ENCODE results near the gene SGCD.

Gene SGCD

DNA sequence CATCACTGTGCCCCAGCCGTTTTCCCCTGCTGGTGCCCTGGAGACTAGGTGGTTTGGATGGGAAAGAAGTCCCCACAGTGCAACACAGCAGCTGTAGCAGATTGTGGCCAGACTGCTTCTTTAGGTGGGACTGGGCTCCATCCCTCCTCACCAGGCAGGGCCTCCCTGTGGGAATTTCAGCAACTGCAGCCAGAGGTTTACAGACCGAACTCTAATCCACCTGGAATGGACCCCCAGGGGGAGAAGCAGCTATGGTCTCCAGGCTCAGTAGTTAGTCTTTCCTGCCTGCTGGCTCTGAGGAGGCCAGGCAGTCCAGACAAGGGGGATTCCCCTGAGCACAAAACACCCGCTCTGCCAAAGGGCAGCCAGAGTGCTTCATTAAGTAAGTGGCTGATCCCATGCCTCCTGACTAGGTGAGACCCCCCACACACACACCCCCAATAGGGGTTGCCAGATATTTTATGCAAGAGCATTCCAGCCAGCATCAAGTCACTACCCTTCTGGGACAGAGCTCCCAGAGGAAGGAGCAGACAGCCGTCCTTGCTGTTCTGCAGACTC lies 188.9 kb downstream of the SGCD start:
- H3K4me3 ChIP-seq (ENCODE audit: low read length, poor library complexity, severe bottlenecking), result no peak overlapping the region
- H3K36me3 ChIP-seq (ENCODE audit: insufficient read depth, low read length), result no peaks in the 10 kb centered on the region
- H3K79me2 ChIP-seq (ENCODE audit: insufficient read depth, low read length), result no peaks in the 10 kb centered on the region
- H3K4me1 ChIP-seq (ENCODE audit: insufficient read depth, low read length, poor library complexity, severe bottlenecking), result no peaks in the 10 kb centered on the region
- H3K9me3 ChIP-seq (ENCODE audit: insufficient read depth, low read depth, low read length), result no peaks in the 10 kb centered on the region
- TF ChIP-seq EZH2phosphoT487 (IDR thresholded peaks at IDR 0.05; ENCODE audit: borderline replicate concordance), result no peak
- no peak overlapping the region for H2AFZ ChIP-seq (ENCODE audit: low read length)
- no peaks in the 10 kb centered on the region for H3K27me3 ChIP-seq (ENCODE audit: insufficient read depth, low read length, poor library complexity, severe bottlenecking)
- H3F3A ChIP-seq (ENCODE audit: low read depth), result no peaks in the 10 kb centered on the region
- H4K20me1 ChIP-seq (ENCODE audit: insufficient read depth, low read length, poor library complexity, severe bottlenecking), result no peaks in the 10 kb centered on the region
- no peak overlapping the region for H3K4me2 ChIP-seq (ENCODE audit: low read depth, low read length, poor library complexity, severe bottlenecking)
- no peak overlapping the region for H3K9ac ChIP-seq (ENCODE audit: low read depth, low read length, poor library complexity, severe bottlenecking)
- no peaks in the 10 kb centered on the region for H3K9me2 ChIP-seq (replicated peaks; ENCODE audit: low read depth, low read length)

DNA sequence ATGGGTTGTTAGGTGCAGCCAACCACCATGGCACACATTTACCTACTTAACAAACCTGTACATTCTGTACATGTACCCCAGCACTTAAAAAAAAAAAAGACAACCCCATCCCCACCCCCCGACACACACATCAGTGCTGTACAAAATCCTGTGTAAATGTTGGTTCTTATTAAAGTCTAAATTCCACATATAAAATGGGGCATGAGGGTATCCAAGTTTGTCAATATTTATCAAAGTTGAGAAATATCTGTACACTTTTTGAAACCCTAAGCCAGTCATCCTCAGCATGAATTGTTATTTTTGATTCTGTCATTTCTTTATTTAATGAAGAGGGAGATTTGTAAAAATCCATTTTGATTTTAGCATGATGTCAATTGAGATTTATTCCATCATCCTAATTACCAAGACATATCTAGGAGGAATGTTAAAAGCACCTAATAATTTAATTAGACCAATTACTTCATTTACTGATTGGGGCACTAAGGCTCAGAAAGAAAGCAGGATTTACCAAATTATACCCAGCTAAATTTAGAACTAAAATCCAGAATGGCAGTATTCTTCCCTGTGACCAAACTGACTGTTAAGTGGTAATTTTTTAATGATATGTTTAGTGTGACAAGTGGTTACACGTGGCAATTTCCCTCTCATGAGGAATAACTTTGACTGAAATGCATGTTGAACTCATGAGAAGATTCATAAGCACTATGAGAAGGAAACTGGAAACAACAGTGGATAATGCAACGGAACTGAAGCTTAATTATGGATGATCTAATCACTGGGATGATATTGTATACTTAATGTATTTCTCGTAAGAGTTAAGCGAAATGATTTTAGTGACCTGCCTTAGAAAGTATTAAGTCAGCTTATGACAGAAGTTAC lies 195.9 kb downstream of the SGCD start:
- no peak for TF ChIP-seq EZH2phosphoT487 (IDR thresholded peaks at IDR 0.05; ENCODE audit: borderline replicate concordance)
- TF ChIP-seq, protein P1, sequence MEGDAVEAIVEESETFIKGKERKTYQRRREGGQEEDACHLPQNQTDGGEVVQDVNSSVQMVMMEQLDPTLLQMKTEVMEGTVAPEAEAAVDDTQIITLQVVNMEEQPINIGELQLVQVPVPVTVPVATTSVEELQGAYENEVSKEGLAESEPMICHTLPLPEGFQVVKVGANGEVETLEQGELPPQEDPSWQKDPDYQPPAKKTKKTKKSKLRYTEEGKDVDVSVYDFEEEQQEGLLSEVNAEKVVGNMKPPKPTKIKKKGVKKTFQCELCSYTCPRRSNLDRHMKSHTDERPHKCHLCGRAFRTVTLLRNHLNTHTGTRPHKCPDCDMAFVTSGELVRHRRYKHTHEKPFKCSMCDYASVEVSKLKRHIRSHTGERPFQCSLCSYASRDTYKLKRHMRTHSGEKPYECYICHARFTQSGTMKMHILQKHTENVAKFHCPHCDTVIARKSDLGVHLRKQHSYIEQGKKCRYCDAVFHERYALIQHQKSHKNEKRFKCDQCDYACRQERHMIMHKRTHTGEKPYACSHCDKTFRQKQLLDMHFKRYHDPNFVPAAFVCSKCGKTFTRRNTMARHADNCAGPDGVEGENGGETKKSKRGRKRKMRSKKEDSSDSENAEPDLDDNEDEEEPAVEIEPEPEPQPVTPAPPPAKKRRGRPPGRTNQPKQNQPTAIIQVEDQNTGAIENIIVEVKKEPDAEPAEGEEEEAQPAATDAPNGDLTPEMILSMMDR (conservative IDR thresholded peaks at IDR 0.05; ENCODE audit: low read length), result no peak
- Histone ChIP-seq H3K4me3 (ENCODE audit: low read length, poor library complexity, severe bottlenecking) (no peak overlapping the region), H2AFZ (ENCODE audit: low read length) (no peak overlapping the region), H3K9ac (ENCODE audit: low read depth, low read length, poor library complexity, severe bottlenecking) (no peak overlapping the region), H3K9me3 (ENCODE audit: insufficient read depth, low read depth, low read length) (no peaks in the 10 kb centered on the region), H3K27me3 (ENCODE audit: insufficient read depth, low read length, poor library complexity, severe bottlenecking) (no peaks in the 10 kb centered on the region), H3K36me3 (ENCODE audit: insufficient read depth, low read length) (no peaks in the 10 kb centered on the region), H3F3A (ENCODE audit: low read depth) (no peaks in the 10 kb centered on the region), H3K4me2 (ENCODE audit: low read depth, low read length, poor library complexity, severe bottlenecking) (no peak overlapping the region), H3K79me2 (ENCODE audit: insufficient read depth, low read length) (no peaks in the 10 kb centered on the region), H4K20me1 (ENCODE audit: insufficient read depth, low read length, poor library complexity, severe bottlenecking) (no peaks in the 10 kb centered on the region), H3K9me2 (replicated peaks; ENCODE audit: low read depth, low read length) (no peaks in the 10 kb centered on the region), H3K4me1 (ENCODE audit: insufficient read depth, low read length, poor library complexity, severe bottlenecking) (no peaks in the 10 kb centered on the region)

DNA sequence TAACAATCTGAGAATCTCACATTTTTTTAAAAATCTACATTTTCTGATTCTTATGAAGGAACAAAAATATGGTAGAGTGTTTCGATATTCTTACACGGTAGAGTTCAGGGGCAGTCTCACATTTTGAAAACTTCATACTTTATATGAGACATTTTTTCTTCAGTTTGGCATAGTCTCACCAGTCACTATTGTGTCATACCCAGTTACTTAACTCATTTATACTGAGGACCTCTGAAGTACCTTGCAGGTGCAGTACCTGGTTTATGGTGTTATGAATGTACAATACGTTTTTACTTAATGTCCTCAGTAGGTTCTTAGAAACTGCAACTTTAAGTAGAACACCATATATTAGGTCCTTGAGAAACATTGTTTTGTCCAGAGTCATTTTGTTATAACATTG lies 196.6 kb downstream of the SGCD start:
- TF ChIP-seq, protein P1 (conservative IDR thresholded peaks at IDR 0.05; ENCODE audit: low read length), result no peak
- no peak for TF ChIP-seq EZH2phosphoT487 (IDR thresholded peaks at IDR 0.05; ENCODE audit: borderline replicate concordance)
- no peak overlapping the region for H2AFZ ChIP-seq (ENCODE audit: low read length)
- no peaks in the 10 kb centered on the region for H3K27me3 ChIP-seq (ENCODE audit: insufficient read depth, low read length, poor library complexity, severe bottlenecking)
- H3K4me1 ChIP-seq (ENCODE audit: insufficient read depth, low read length, poor library complexity, severe bottlenecking), result no peaks in the 10 kb centered on the region
- H3K4me2 ChIP-seq (ENCODE audit: low read depth, low read length, poor library complexity, severe bottlenecking), result no peak overlapping the region
- no peaks in the 10 kb centered on the region for H3K79me2 ChIP-seq (ENCODE audit: insufficient read depth, low read length)
- H3K4me3 ChIP-seq (ENCODE audit: low read length, poor library complexity, severe bottlenecking), result no peak overlapping the region
- no peaks in the 10 kb centered on the region for H3F3A ChIP-seq (ENCODE audit: low read depth)
- no peaks in the 10 kb centered on the region for H3K36me3 ChIP-seq (ENCODE audit: insufficient read depth, low read length)
- no peaks in the 10 kb centered on the region for H4K20me1 ChIP-seq (ENCODE audit: insufficient read depth, low read length, poor library complexity, severe bottlenecking)
- H3K9ac ChIP-seq (ENCODE audit: low read depth, low read length, poor library complexity, severe bottlenecking), result no peak overlapping the region
- H3K9me2 ChIP-seq (replicated peaks; ENCODE audit: low read depth, low read length), result no peaks in the 10 kb centered on the region
- H3K9me3 ChIP-seq (ENCODE audit: insufficient read depth, low read depth, low read length), result no peaks in the 10 kb centered on the region

Data from Loucy (cell line).